ENCODE results near the gene CENPF.

- TF ChIP-seq CTCF (conservative IDR thresholded peaks at IDR 0.05; ENCODE audit: low read depth in 2 of 2) = no peak
- TF ChIP-seq POLR2AphosphoS5 (IDR thresholded peaks at IDR 0.05; ENCODE audit: low read depth) = no peak
These were observed 6.7 kb downstream of the CENPF start for GRCh38 chr1:214609692-214610091.

Measured in GM23338 (cell line).